GM13977 (cell line): Measurements from ENCODE around the gene NOP9.

ENCODE experiments used
- DNase-seq: peaks from one replicate; pipeline ENCODE4 v3.0.0; 2012; ENCODE audit warnings: low spot score
- in situ Hi-C: fragments of 300-500 bp; cut with MboI; formaldehyde crosslinking; loops from one replicate; pipeline ENCODE4 v1.12.0; 2022; ENCODE audit warnings: low sequenced_read_pairs, low pct_unique_long_range_greater_than_20kb, mixed read lengths, inconsistent platforms; ENCODE audit not compliant: unreplicated experiment
- TF ChIP-seq, protein P1 (sequence below): IDR thresholded peaks from 2 replicates; pipeline ENCODE4 v1.5.1; 2012; ENCODE audit warnings: mild to moderate bottlenecking, control low read depth; ENCODE audit not compliant: insufficient read depth; ENCODE audit errors: extremely low read depth, missing control alignments

Gene NOP9

DNA sequence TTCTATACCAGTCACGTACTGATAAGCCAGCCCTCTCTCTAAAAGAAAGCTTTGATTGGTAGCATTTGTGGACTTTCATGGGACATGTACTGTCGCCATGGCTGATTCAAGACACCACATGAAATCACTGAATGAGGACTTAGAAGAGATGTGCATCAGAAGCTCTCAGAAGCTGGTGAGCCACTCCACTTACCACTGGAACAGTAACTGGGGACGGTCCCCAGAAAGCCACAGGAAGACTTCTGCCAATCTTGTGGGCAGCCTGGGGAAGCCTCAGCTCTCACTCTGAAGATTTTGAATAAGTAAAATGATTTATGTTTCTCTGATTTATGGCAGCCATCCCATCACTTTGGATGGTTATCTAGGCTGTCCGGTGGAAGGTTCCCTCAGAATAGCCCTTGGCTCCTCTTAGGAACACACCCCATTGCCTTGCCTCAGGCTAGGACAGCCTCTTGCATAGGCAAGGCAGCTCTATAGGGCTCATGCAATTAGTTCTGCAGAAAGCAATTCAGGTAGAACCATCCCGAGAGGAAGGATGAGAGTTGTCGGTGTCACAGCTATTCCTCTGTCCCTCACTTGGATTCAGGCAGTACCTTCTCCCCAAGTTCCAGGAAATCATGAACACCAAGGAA, 9.9 kb upstream of the NOP9 start:
- in situ Hi-C loops: no loop called here
- TF ChIP-seq, protein P1, sequence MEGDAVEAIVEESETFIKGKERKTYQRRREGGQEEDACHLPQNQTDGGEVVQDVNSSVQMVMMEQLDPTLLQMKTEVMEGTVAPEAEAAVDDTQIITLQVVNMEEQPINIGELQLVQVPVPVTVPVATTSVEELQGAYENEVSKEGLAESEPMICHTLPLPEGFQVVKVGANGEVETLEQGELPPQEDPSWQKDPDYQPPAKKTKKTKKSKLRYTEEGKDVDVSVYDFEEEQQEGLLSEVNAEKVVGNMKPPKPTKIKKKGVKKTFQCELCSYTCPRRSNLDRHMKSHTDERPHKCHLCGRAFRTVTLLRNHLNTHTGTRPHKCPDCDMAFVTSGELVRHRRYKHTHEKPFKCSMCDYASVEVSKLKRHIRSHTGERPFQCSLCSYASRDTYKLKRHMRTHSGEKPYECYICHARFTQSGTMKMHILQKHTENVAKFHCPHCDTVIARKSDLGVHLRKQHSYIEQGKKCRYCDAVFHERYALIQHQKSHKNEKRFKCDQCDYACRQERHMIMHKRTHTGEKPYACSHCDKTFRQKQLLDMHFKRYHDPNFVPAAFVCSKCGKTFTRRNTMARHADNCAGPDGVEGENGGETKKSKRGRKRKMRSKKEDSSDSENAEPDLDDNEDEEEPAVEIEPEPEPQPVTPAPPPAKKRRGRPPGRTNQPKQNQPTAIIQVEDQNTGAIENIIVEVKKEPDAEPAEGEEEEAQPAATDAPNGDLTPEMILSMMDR: no peak
- DNase-seq: no peak

DNA sequence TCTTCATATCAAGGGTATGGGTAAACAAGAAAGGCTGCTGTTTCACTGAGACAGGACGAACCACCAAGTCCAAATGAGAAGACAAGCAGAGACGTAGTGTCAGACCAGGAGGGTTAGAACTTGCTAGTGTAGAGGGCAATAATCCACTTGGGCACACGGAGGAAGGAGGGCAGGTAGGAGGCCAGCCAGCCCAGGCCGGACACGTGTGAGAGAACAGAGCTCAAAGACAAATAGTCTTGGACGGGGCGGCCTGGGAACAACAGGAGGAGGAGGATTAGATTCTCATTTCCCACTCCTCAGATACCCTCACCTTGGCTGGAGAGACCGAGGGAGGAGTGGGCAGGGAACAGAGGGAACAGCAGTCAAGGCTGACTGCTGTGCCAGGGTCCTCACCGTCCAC, 8.9 kb upstream of the NOP9 start:
- in situ Hi-C loops: no loop called here
- no peak for DNase-seq
- TF ChIP-seq, protein P1: no peak

DNA sequence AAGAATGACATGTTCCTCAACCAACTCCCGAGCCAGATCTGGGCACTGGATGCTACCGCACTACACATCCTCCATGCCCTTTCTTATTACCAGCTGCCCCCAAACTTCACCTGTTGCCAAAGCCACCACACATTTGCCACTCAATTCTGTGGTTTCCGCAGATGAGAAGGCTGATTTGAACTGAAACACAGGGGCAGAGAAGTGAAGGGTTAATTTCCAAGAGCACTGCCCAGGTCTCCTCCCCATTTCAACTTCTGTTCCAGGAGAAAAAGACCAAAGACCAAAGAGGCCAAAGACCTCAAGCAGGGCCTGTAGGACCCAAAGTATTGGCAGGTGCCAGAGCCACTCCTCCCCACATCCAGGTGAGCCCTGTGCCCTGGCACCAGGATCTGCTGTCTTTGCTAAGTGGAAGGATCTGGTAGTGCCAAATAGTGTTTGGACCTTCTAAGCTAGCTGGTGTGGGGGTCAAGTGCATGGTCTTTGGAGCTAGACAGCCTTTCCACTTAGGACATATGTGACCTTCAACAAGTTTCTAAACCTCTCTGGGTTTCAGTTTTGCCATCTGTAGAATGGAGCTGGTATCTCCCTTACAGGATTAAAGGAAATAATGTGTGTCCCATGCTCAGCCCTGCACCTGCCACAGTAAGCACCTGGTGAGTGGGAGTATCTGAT, 8.1 kb upstream of the NOP9 start:
- TF ChIP-seq, protein P1: no peak
- DNase-seq: no peak
- in situ Hi-C loops: no loop called here

DNA sequence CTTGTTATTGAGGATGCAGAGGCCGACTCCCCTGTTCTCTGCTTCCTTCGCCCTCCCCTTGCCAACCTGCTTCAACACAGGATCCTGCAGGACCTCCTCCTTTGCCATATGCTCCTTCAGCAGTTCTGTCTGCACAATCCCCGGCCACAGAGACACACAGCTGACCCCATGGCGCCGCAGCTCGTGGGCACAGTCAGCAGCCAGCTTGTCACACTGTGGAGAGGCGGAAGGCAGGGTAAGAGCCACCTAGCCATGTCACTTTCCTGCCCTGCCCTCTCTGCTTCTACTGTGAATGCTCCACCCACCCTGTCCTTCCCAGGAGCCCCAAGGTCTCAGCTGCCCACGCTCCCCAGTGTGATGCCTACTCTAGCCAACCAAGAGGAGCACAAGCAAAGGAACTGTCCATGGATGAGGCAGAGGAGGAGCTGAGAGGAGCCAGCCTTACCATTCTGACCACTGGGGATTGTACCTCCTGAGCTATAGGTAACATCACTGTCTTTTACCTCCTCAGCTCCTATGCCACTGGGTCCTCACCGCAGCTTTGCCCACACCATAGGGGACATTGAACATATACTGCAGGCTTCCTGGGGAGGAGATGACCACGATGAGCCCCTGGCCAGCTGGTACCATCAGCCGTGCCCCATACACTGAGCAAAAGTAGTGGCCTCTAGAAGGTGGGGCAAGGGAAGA, 7.4 kb upstream of the NOP9 start:
- in situ Hi-C loops: no loop called here
- DNase-seq: no peak
- TF ChIP-seq, protein P1: no peak

DNA sequence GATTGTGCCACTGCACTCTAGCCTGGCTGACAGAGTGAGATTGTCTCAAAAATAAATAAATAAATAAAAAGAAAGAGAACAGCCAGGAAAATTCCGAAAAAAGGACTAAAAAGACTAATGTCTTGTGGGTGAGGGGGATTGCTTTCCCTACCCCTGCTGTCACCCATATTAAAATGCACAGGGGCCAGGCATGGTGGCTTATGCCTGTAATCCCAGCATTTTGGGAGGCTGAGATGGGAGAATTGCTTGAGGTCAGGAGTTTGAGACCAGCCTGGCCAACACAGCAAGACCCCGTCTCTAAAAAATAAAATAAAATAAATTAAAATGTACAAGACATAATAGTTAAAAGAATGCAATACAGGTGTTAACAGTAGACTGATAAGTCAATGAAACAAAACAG, 6.1 kb upstream of the NOP9 start:
- in situ Hi-C loops: no loop called here
- DNase-seq: no peak
- TF ChIP-seq, protein P1: no peak

DNA sequence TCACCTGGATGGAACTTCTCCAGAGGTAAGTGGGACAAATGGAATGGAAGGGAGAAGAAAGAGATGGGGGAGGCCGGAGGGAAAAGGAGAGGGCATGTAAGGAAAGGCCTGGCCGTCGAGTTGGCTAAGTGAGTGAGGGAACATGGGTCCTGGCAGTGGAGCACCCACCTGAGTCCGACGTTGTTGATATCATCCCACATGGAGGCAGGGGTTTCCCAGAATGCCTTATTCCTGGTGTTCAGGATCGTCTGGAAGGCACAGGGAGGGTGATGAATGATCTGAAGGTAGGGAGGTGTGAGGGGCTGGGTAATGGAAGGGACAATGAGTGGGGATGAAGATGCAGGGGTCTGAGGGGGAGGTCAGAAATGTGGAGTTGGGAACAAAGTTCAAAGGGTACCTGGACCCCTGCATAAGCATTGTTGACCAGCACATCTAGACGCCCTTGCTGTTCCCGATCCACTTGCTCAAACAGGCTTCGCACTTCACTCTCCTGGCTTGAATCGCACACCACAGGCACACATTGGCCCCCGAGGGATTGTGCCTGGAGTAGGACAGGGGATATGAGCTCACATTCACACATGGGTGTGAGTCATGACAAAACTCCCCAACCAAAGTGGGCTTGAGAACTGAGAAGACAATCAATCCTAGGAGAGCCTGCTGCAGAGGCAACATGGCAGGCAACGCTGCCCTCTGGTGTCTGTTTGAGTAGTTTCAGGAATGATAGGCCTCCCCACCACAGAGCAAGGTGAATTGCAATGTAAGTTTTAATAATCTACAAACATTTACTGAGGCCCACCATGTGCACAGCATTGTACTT, 3.1 kb upstream of the NOP9 start:
- peak; percentile 86 for DNase-seq
- TF ChIP-seq, protein P1: peak; percentile 81
- in situ Hi-C loops: loop anchor here (5.0 kb wide), 1 partner anchor 54 kb away; the partner anchor contains the start of gene TINF2
